ENCODE results near the gene MAMDC4.
"Not testable (repeated sequence)": the region's sequence is repeated elsewhere in the genome, so short reads cannot be mapped to it uniquely, and the experiment has no call there.

Gene MAMDC4

GRCh38 chr9:136862849-136863622, 10.9 kb downstream of the MAMDC4 start:
- FAIRE-seq: no peak

GRCh38 chr9:136863623-136864273, 11.6 kb downstream of the MAMDC4 start:
- no peak for FAIRE-seq

GRCh38 chr9:136865041-136865767, 13.1 kb downstream of the MAMDC4 start:
- no peak for FAIRE-seq

- no peak for FAIRE-seq
Observed at GRCh38 chr9:136865768-136866103, 13.6 kb downstream of the MAMDC4 start.

GRCh38 chr9:136866898-136867421, 14.8 kb downstream of the MAMDC4 start:
- not testable (repeated sequence) for FAIRE-seq

GRCh38 chr9:136867480-136867879, 15.3 kb downstream of the MAMDC4 start:
- FAIRE-seq: no peak

- FAIRE-seq: no peak
Observed at GRCh38 chr9:136867917-136868316, 15.8 kb downstream of the MAMDC4 start.

GRCh38 chr9:136868644-136869043, 16.5 kb downstream of the MAMDC4 start:
- FAIRE-seq: no peak

GRCh38 chr9:136869611-136870010, 17.5 kb downstream of the MAMDC4 start:
- not testable (repeated sequence) for FAIRE-seq

- FAIRE-seq: no peak
Observed at GRCh38 chr9:136875155-136875554, 23.0 kb downstream of the MAMDC4 start.

GRCh38 chr9:136876476-136876875, 24.3 kb downstream of the MAMDC4 start:
- no peak for FAIRE-seq

- no peak for FAIRE-seq
Observed at GRCh38 chr9:136880651-136881050, 28.5 kb downstream of the MAMDC4 start.

GRCh38 chr9:136881691-136882108, 29.6 kb downstream of the MAMDC4 start:
- FAIRE-seq: no peak

- no peak for FAIRE-seq
Observed at GRCh38 chr9:136882109-136882946, 30.2 kb downstream of the MAMDC4 start.

- not testable (repeated sequence) for FAIRE-seq
Observed at GRCh38 chr9:136882947-136883283, 30.8 kb downstream of the MAMDC4 start.

GRCh38 chr9:136883670-136884069, 31.5 kb downstream of the MAMDC4 start:
- FAIRE-seq: not testable (repeated sequence)

- no peak for FAIRE-seq
Observed at GRCh38 chr9:136885950-136886578, 33.9 kb downstream of the MAMDC4 start, which contains the start of gene TRAF2. Gene TRAF2 (plus strand): TSS chr9:136886516. CDS start chr9:136898741, 12,225 bp downstream.

- no peak for FAIRE-seq
Observed at GRCh38 chr9:136886610-136887597, 34.8 kb downstream of the MAMDC4 start.

GRCh38 chr9:136888454-136888853, 36.3 kb downstream of the MAMDC4 start:
- FAIRE-seq: no peak

- FAIRE-seq: no peak
Observed at GRCh38 chr9:136889858-136890257, 37.7 kb downstream of the MAMDC4 start.

GRCh38 chr9:136890661-136891060, 38.5 kb downstream of the MAMDC4 start:
- FAIRE-seq: no peak

Data from islet of Langerhans (tissue), 1 donor.